KBM-7 (cell line): Measurements from ENCODE around the gene RIT1.
"Not testable (repeated sequence)": the region's sequence is repeated elsewhere in the genome, so short reads cannot be mapped to it uniquely, and the experiment has no call there.

ENCODE experiments used
- DNase-seq: peaks from one replicate; pipeline ENCODE4 v3.0.0-alpha.2; 2015
- in situ Hi-C: fragments of 300-500 bp; cut with MboI; formaldehyde crosslinking; loops from 2 replicates; pipeline ENCODE4 v1.14.3; 2020; ENCODE audit warnings: low sequenced_read_pairs, low pct_unique_long_range_greater_than_20kb, mixed read lengths

Gene RIT1

GRCh38 chr1:155898888-155899287, 12.3 kb downstream of the RIT1 start:
- DNase-seq, result no peak
- in situ Hi-C loops, result no loop called here

- in situ Hi-C loops, result no loop called here
- no peak for DNase-seq
These were observed 13.4 kb downstream of the RIT1 start for GRCh38 chr1:155897746-155898145.

DNA sequence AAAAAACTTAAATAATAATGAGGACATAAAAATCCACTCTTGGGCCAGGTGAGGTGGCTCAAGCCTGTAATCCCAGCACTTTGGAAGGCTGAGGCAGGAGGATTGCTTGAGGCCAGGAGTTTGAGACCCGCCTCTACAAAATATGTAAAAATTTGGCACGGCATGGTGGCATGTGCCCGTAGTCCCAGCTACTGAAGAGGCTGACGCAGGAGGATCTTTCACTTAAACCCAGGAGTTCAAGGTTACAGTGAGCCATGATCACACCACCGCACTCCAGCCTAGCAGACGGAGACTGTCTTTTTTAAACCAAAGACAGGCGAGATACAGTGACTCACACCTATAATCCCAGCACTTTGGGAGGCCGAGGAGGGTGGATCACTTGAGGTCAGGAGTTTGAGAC, 14.7 kb downstream of the RIT1 start:
- DNase-seq, in situ Hi-C loops: not testable (repeated sequence)

- DNase-seq, in situ Hi-C loops: not testable (repeated sequence)
These were observed 15.5 kb downstream of the RIT1 start for GRCh38 chr1:155895617-155896016.

DNA sequence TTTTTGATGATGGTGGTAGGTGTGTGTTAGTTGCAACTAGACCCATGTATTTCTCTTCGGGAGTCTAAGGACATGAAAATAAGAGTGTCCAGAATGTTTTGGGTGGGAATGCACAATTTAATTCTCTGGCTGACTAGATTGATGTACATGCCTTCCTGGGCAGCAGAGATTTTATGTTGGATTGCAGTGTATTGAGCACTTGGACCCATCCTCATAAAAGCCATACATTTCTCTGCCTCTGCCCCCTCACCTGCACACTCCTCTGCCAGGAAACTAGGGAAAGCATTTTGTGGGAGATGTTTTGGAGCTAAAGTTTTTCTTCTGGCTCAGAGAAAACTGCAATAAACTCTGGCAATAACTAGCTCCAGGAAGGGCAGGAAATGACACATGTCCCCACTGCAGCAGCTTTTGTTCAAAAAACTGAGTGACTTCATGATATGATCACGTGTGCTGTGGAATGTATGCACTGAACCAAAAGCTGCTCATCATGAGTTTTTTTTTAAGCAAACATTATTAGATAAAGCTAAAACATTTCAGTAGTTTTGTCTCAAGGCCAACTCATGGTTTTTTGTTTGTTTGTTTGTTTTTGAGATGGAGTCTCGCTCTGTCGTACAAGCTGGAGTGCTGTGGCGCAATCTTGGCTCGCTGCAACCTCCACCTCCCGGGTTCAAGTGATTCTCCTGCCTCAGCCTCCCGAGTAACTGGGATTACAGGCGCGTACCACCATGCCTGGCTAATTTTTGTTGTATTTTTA, 17.6 kb downstream of the RIT1 start:
- in situ Hi-C loops, result no loop called here
- peak; percentile 27 for DNase-seq

DNA sequence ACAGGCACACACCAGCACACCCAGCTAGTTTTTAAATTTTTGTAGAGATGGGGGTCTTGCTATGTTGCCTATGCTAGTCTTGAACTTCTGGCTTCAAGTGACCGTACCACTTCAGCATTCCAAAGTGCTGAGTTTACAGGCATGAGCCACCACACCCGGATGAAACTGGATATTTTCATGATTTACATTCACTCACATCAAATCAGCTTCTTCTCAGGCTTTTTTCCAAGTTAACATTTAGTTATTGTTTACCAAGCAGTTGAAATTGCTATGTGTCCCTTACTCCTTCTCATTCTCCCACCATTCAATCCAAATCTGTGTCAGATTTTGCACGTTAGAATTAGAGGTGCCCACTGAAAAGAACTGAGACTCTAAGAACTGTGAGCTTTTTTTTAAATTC, 18.4 kb downstream of the RIT1 start:
- no peak for DNase-seq

GRCh38 chr1:155890251-155890650, 20.9 kb downstream of the RIT1 start:
- no peak for DNase-seq
- in situ Hi-C loops, result no loop called here

More for the DNA sequence above, 18.4 kb downstream of the RIT1 start:
- in situ Hi-C loops, result no loop called here

DNA sequence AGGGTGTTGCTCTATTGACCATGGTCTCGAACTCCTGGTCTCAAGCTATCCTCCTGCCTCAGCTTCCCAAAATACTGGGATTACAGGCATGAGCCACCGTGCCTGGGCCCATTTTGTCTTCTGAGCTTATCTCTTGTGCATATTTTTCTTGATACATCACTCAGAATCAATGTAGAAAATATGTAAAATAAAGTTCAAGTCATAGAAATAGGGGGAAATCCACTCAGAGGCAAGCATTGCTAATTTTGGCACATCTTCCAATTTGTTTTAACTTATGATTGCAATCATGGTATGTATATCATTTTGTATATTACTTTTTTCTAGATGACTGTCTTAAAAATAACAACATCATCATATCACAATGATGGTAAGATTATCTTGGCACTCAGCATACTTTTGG, 21.6 kb downstream of the RIT1 start:
- DNase-seq, result no peak
- in situ Hi-C loops, result no loop called here

DNA sequence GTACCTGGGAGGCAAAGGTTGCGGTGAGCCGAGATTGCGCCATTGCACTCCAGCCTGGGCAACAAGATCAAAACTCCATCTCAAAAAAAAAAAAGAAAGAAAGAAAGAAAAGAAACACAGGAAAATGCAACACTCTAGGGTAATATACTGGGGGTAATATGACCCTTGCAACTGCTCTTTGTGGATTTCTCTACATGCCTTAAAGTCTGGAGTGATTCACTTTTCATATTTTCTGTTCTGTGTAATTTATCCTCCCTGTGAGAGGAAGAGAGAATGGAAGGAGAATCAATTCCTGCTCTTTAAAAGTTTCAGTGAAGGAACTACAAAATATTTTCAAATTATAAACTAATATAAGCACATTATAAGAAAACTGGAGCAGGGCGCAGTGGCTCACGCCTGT, 22.7 kb downstream of the RIT1 start:
- DNase-seq, result no peak
- in situ Hi-C loops, result no loop called here

DNA sequence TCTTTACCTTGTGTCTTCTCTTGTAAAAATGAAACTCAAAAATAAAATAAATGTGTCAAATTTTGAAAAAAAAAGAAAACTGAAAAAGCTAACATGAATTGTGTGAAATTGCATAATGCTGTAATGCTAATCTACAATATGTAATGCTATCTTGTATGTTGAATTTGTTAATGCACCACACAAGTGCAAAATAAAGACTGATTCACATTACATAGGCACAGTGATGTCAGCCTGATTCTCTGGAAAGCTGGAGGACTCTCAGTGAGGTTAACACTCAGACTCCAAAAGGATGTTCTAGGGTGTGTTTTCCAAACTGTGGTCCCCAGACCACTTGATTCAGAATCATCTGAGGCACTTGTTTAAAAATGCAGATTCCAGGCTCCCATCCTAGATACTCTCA, 26.2 kb downstream of the RIT1 start:
- in situ Hi-C loops, result no loop called here
- DNase-seq, result no peak

- no peak for DNase-seq
- in situ Hi-C loops, result no loop called here
These were observed 26.9 kb downstream of the RIT1 start for GRCh38 chr1:155884031-155884960.

- DNase-seq, result no peak
- in situ Hi-C loops, result no loop called here
These were observed 28.4 kb downstream of the RIT1 start for GRCh38 chr1:155882766-155883165.

GRCh38 chr1:155882235-155882634, 28.9 kb downstream of the RIT1 start:
- DNase-seq, result no peak
- in situ Hi-C loops, result no loop called here

- in situ Hi-C loops, result no loop called here
- DNase-seq, result no peak
These were observed 30.2 kb downstream of the RIT1 start for GRCh38 chr1:155880950-155881349.

- in situ Hi-C loops, result no loop called here
- no peak for DNase-seq
These were observed 30.9 kb downstream of the RIT1 start for GRCh38 chr1:155880251-155880650.

- in situ Hi-C loops, result no loop called here
- no peak for DNase-seq
These were observed 33.2 kb downstream of the RIT1 start for GRCh38 chr1:155877945-155878344.

- in situ Hi-C loops, result no loop called here
- DNase-seq, result no peak
These were observed 37.3 kb downstream of the RIT1 start for GRCh38 chr1:155873860-155874259.

- in situ Hi-C loops, result no loop called here
- no peak for DNase-seq
These were observed 38.6 kb downstream of the RIT1 start for GRCh38 chr1:155872527-155872926.

- in situ Hi-C loops, result no loop called here
- no peak for DNase-seq
These were observed 39.8 kb downstream of the RIT1 start for GRCh38 chr1:155871390-155871789.

- in situ Hi-C loops, result no loop called here
- DNase-seq, result no peak
These were observed 43.4 kb downstream of the RIT1 start for GRCh38 chr1:155867766-155868165.
